ENCODE data around the gene C2orf80.

- TF ChIP-seq CTCF (conservative IDR thresholded peaks at IDR 0.05 in 1 of 2, IDR thresholded peaks at IDR 0.05 in 1 of 2; ENCODE audit: extremely low read depth in 1 of 2, insufficient read depth in 1 of 2, low read depth in 1 of 2, low read length in 2 of 2) = no peak
- no peak for TF ChIP-seq EZH2 (IDR thresholded peaks at IDR 0.05; ENCODE audit: borderline replicate concordance, low read length)
These were observed 6.3 kb downstream of the C2orf80 start for GRCh38 chr2:208183526-208183925.

All from mammary epithelial cell (primary cell).